ENCODE measurements around the gene TP53I11. TPM values are rescaled to one million over a fixed set of nuclear protein-coding genes. Genes with fewer than 3 reads are reported as not detected.

TP53I11 gene
- total RNA-seq, 1 donor = 47.8 TPM

DNA sequence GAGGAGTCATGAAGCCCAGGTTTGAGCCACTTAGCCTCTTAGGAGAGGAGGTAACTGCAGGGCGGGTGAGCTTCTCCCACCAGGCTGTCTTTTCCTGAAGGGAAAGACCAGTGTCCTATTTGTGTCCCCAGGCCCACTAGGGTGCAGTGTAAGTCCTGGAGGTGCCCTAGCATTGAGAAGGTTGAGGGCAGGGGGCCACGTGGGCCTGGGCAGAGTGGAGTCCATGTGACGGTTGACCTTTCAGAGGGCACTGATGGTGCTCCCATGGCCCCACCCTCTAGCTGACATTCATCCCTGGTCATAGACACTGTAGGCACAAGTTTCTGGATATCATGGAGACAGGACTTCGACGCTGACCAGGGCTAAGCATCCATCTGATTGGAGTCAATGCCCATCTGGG lies 44.1 kb upstream of the TP53I11 start:
- no peak for TF ChIP-seq CTCF (IDR thresholded peaks at IDR 0.05; ENCODE audit: extremely low read depth, low read depth, low read length)
- H3K27me3 ChIP-seq (ENCODE audit: insufficient read depth, low read length) = peaks cover 19% of the 10 kb centered on the region
- no peaks in the 10 kb centered on the region for H3K79me2 ChIP-seq (ENCODE audit: insufficient read depth, low read length)
- no peaks in the 10 kb centered on the region for H3K4me1 ChIP-seq (ENCODE audit: insufficient read depth, low read length)
- H3K4me2 ChIP-seq (ENCODE audit: insufficient read depth, low read length) = no peak overlapping the region
- H3K27ac ChIP-seq (ENCODE audit: low read depth, low read length) = no peak overlapping the region
- no peak overlapping the region for H3K4me3 ChIP-seq (ENCODE audit: insufficient read depth, low read length)
- no peak overlapping the region for H2AFZ ChIP-seq (ENCODE audit: low read length)
- no peaks in the 10 kb centered on the region for H4K20me1 ChIP-seq (ENCODE audit: insufficient read depth, low read length)
- H3K9me3 ChIP-seq (ENCODE audit: low read depth, low read length) = no peaks in the 10 kb centered on the region
- DNase-seq (ENCODE audit: insufficient read length, low spot score, missing footprints) = no peak
- H3K36me3 ChIP-seq (ENCODE audit: insufficient read depth, low read length) = no peaks in the 10 kb centered on the region

GRCh38 chr11:44993971-44994704 lies 43.5 kb upstream of the TP53I11 start:
- no peak overlapping the region for H2AFZ ChIP-seq (ENCODE audit: low read length)
- H3K9me3 ChIP-seq (ENCODE audit: low read depth, low read length) = no peaks in the 10 kb centered on the region
- no peak for DNase-seq (ENCODE audit: insufficient read length, low spot score, missing footprints)
- H3K4me1 ChIP-seq (ENCODE audit: insufficient read depth, low read length) = no peaks in the 10 kb centered on the region
- no peaks in the 10 kb centered on the region for H3K79me2 ChIP-seq (ENCODE audit: insufficient read depth, low read length)
- no peak overlapping the region for H3K4me2 ChIP-seq (ENCODE audit: insufficient read depth, low read length)
- no peak overlapping the region for H3K4me3 ChIP-seq (ENCODE audit: insufficient read depth, low read length)
- no peak overlapping the region for H3K27ac ChIP-seq (ENCODE audit: low read depth, low read length)
- peaks cover 24% of the 10 kb centered on the region for H3K27me3 ChIP-seq (ENCODE audit: insufficient read depth, low read length)
- no peaks in the 10 kb centered on the region for H4K20me1 ChIP-seq (ENCODE audit: insufficient read depth, low read length)
- H3K36me3 ChIP-seq (ENCODE audit: insufficient read depth, low read length) = no peaks in the 10 kb centered on the region
- TF ChIP-seq CTCF (IDR thresholded peaks at IDR 0.05; ENCODE audit: extremely low read depth, low read depth, low read length) = no peak

DNA sequence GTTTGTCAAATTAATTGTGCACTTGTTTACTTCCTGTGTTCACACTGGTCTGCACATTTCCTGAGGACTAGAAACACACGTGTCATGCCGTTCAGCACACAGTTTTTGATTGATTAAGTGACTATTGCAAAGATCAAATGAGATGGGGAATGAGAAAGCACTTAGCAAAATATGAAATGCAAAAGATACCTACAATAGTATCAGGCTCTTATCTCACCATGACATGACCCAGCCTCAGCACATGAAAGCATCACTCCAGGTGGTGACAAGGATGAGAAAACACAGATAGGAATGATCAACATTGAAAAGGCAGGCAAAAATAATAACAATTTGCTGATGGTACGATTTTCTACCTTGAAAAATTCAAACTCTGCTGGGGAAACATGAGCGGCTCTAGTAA lies 42.1 kb upstream of the TP53I11 start:
- no peak for DNase-seq (ENCODE audit: insufficient read length, low spot score, missing footprints)
- no peak overlapping the region for H3K4me2 ChIP-seq (ENCODE audit: insufficient read depth, low read length)
- no peaks in the 10 kb centered on the region for H3K4me1 ChIP-seq (ENCODE audit: insufficient read depth, low read length)
- no peak overlapping the region for H2AFZ ChIP-seq (ENCODE audit: low read length)
- no peak overlapping the region for H3K27ac ChIP-seq (ENCODE audit: low read depth, low read length)
- H3K9me3 ChIP-seq (ENCODE audit: low read depth, low read length) = no peaks in the 10 kb centered on the region
- H3K36me3 ChIP-seq (ENCODE audit: insufficient read depth, low read length) = no peaks in the 10 kb centered on the region
- no peak overlapping the region for H3K4me3 ChIP-seq (ENCODE audit: insufficient read depth, low read length)
- TF ChIP-seq CTCF (IDR thresholded peaks at IDR 0.05; ENCODE audit: extremely low read depth, low read depth, low read length) = no peak
- no peaks in the 10 kb centered on the region for H3K79me2 ChIP-seq (ENCODE audit: insufficient read depth, low read length)
- no peaks in the 10 kb centered on the region for H4K20me1 ChIP-seq (ENCODE audit: insufficient read depth, low read length)
- H3K27me3 ChIP-seq (ENCODE audit: insufficient read depth, low read length) = peaks cover 29% of the 10 kb centered on the region

GRCh38 chr11:44992181-44992582 lies 41.5 kb upstream of the TP53I11 start:
- H3K27me3 ChIP-seq (ENCODE audit: insufficient read depth, low read length) = peaks cover 32% of the 10 kb centered on the region
- DNase-seq (ENCODE audit: insufficient read length, low spot score, missing footprints) = no peak
- no peaks in the 10 kb centered on the region for H3K4me1 ChIP-seq (ENCODE audit: insufficient read depth, low read length)
- no peak overlapping the region for H3K27ac ChIP-seq (ENCODE audit: low read depth, low read length)
- no peak overlapping the region for H3K4me3 ChIP-seq (ENCODE audit: insufficient read depth, low read length)
- no peaks in the 10 kb centered on the region for H3K9me3 ChIP-seq (ENCODE audit: low read depth, low read length)
- H4K20me1 ChIP-seq (ENCODE audit: insufficient read depth, low read length) = no peaks in the 10 kb centered on the region
- H3K36me3 ChIP-seq (ENCODE audit: insufficient read depth, low read length) = no peaks in the 10 kb centered on the region
- H2AFZ ChIP-seq (ENCODE audit: low read length) = no peak overlapping the region
- no peaks in the 10 kb centered on the region for H3K79me2 ChIP-seq (ENCODE audit: insufficient read depth, low read length)
- no peak overlapping the region for H3K4me2 ChIP-seq (ENCODE audit: insufficient read depth, low read length)
- TF ChIP-seq CTCF (IDR thresholded peaks at IDR 0.05; ENCODE audit: extremely low read depth, low read depth, low read length) = no peak
